ENCODE data around the gene SYNRG.

The SYNRG gene

GRCh38 chr17:37494401-37494831 is 114.8 kb downstream of the SYNRG start:
- H3K4me2 ChIP-seq, result no peak overlapping the region
- H3K27ac ChIP-seq, result no peak overlapping the region
- H3K27me3 ChIP-seq (ENCODE audit: insufficient read depth, low read depth), result no peaks in the 10 kb centered on the region
- TF ChIP-seq CTCF (conservative IDR thresholded peaks at IDR 0.05; ENCODE audit: low read depth, low read length), result no peak
- no peak overlapping the region for H3K4me3 ChIP-seq (IDR thresholded peaks at IDR 0.05; ENCODE audit: insufficient read depth, low read depth, low read length)
- no peaks in the 10 kb centered on the region for H4K20me1 ChIP-seq (ENCODE audit: insufficient read depth)
- H2AFZ ChIP-seq (ENCODE audit: low read depth), result no peak overlapping the region
- H3K9ac ChIP-seq, result no peak overlapping the region
- no peaks in the 10 kb centered on the region for H3K36me3 ChIP-seq (ENCODE audit: insufficient read depth)
- peaks cover 30% of the 10 kb centered on the region; the same call in 1 of the 2 replicates for H3K79me2 ChIP-seq (ENCODE audit: insufficient read depth, low read depth)
- H3K4me1 ChIP-seq (ENCODE audit: low read depth, poor library complexity, severe bottlenecking), result peaks cover 7% of the 10 kb centered on the region

GRCh38 chr17:37493249-37494027 is 115.8 kb downstream of the SYNRG start:
- no peak overlapping the region for H3K4me3 ChIP-seq (IDR thresholded peaks at IDR 0.05; ENCODE audit: insufficient read depth, low read depth, low read length)

GRCh38 chr17:37492167-37492566 is 117.1 kb downstream of the SYNRG start:
- H2AFZ ChIP-seq (ENCODE audit: low read depth), result no peak overlapping the region
- no peak overlapping the region for H3K9ac ChIP-seq
- no peak overlapping the region for H3K4me3 ChIP-seq (IDR thresholded peaks at IDR 0.05; ENCODE audit: insufficient read depth, low read depth, low read length)
- H3K27ac ChIP-seq, result no peak overlapping the region
- no peak overlapping the region for H3K4me2 ChIP-seq
- TF ChIP-seq CTCF (conservative IDR thresholded peaks at IDR 0.05; ENCODE audit: low read depth, low read length), result no peak
- no peaks in the 10 kb centered on the region for H3K27me3 ChIP-seq (ENCODE audit: insufficient read depth, low read depth)
- H3K79me2 ChIP-seq (ENCODE audit: insufficient read depth, low read depth), result peaks cover 24% of the 10 kb centered on the region; the same call in 1 of the 2 replicates
- no peaks in the 10 kb centered on the region for H4K20me1 ChIP-seq (ENCODE audit: insufficient read depth)
- H3K36me3 ChIP-seq (ENCODE audit: insufficient read depth), result no peaks in the 10 kb centered on the region
- H3K4me1 ChIP-seq (ENCODE audit: low read depth, poor library complexity, severe bottlenecking), result peaks cover 21% of the 10 kb centered on the region

More at GRCh38 chr17:37493249-37494027, 115.8 kb downstream of the SYNRG start:
- H4K20me1 ChIP-seq (ENCODE audit: insufficient read depth), result no peaks in the 10 kb centered on the region
- no peak overlapping the region for H3K4me2 ChIP-seq
- H3K79me2 ChIP-seq (ENCODE audit: insufficient read depth, low read depth), result peaks cover 24% of the 10 kb centered on the region; the same call in 1 of the 2 replicates
- H3K27me3 ChIP-seq (ENCODE audit: insufficient read depth, low read depth), result no peaks in the 10 kb centered on the region
- no peak for TF ChIP-seq CTCF (conservative IDR thresholded peaks at IDR 0.05; ENCODE audit: low read depth, low read length)
- peaks cover 10% of the 10 kb centered on the region for H3K4me1 ChIP-seq (ENCODE audit: low read depth, poor library complexity, severe bottlenecking)
- no peak overlapping the region for H3K27ac ChIP-seq
- H2AFZ ChIP-seq (ENCODE audit: low read depth), result no peak overlapping the region
- H3K36me3 ChIP-seq (ENCODE audit: insufficient read depth), result no peaks in the 10 kb centered on the region
- H3K9ac ChIP-seq, result no peak overlapping the region

- peaks cover 21% of the 10 kb centered on the region for H3K4me1 ChIP-seq (ENCODE audit: low read depth, poor library complexity, severe bottlenecking)
- H3K36me3 ChIP-seq (ENCODE audit: insufficient read depth), result no peaks in the 10 kb centered on the region
- peak overlapping the region; percentile 75 for H3K4me2 ChIP-seq
- no peak overlapping the region for H3K4me3 ChIP-seq (IDR thresholded peaks at IDR 0.05; ENCODE audit: insufficient read depth, low read depth, low read length)
- no peak overlapping the region for H3K9ac ChIP-seq
- peaks cover 22% of the 10 kb centered on the region; the same call in 1 of the 2 replicates for H3K79me2 ChIP-seq (ENCODE audit: insufficient read depth, low read depth)
- no peak overlapping the region for H3K27ac ChIP-seq
- no peaks in the 10 kb centered on the region for H4K20me1 ChIP-seq (ENCODE audit: insufficient read depth)
- H3K27me3 ChIP-seq (ENCODE audit: insufficient read depth, low read depth), result no peaks in the 10 kb centered on the region
- TF ChIP-seq CTCF (conservative IDR thresholded peaks at IDR 0.05; ENCODE audit: low read depth, low read length), result no peak
- no peak overlapping the region for H2AFZ ChIP-seq (ENCODE audit: low read depth)
These were observed 118.3 kb downstream of the SYNRG start for GRCh38 chr17:37490638-37491614.

Measured in KMS-11 (cell line).